H9 (cell line): ENCODE data around the gene TTC27. TPM values are rescaled to one million over a fixed set of nuclear protein-coding genes. Genes with fewer than 3 reads are reported as not detected.

Experiments
- DNase-seq: peaks from one replicate; pipeline ENCODE4 v3.0.0-alpha.2; 2017
- H2AFZ ChIP-seq: one replicate; pipeline ENCODE4 v1.6.1; 2013; ENCODE audit warnings: mild to moderate bottlenecking, low read length, control low read depth, moderate library complexity
- H2AK5ac ChIP-seq: 2 replicates; pipeline ENCODE4 v1.6.1; 2013; ENCODE audit warnings: low read length, control low read depth, mixed read lengths; ENCODE audit not compliant: insufficient read length
- H2BK120ac ChIP-seq: one replicate; pipeline ENCODE4 v1.6.1; 2013; ENCODE audit warnings: low read depth, mild to moderate bottlenecking, low read length, control low read depth, inconsistent platforms; ENCODE audit not compliant: poor library complexity, severe bottlenecking
- H2BK12ac ChIP-seq: 2 replicates; pipeline ENCODE4 v1.6.1; 2013; ENCODE audit warnings: low read length, control low read depth, mixed read lengths, low read depth; ENCODE audit not compliant: insufficient read length
- H2BK15ac ChIP-seq: 2 replicates; pipeline ENCODE4 v1.6.1; 2013; ENCODE audit warnings: low read depth, low read length, control low read depth
- H2BK20ac ChIP-seq: one replicate; pipeline ENCODE4 v1.6.1; 2013; ENCODE audit warnings: low read depth, mild to moderate bottlenecking, low read length, control low read depth, inconsistent platforms; ENCODE audit not compliant: poor library complexity, severe bottlenecking
- H2BK5ac ChIP-seq: 2 replicates; pipeline ENCODE4 v1.6.1; 2013; ENCODE audit warnings: low read length, control low read depth, mixed read lengths; ENCODE audit not compliant: insufficient read length
- H3K14ac ChIP-seq: 2 replicates; pipeline ENCODE4 v1.6.1; 2013; ENCODE audit warnings: low read length, control low read depth; ENCODE audit not compliant: insufficient read depth
- H3K18ac ChIP-seq: 2 replicates; pipeline ENCODE4 v1.6.1; 2013; ENCODE audit warnings: low read depth, mild to moderate bottlenecking, mixed read lengths, low read length, control low read depth; ENCODE audit not compliant: insufficient read length
- H3K23ac ChIP-seq: 2 replicates; pipeline ENCODE4 v1.6.1; 2013; ENCODE audit warnings: low read length, control low read depth, mixed read lengths, low read depth; ENCODE audit not compliant: insufficient read length
- H3K23me2 ChIP-seq: 2 replicates; pipeline ENCODE4 v1.6.1; 2013; ENCODE audit warnings: low read depth, mild to moderate bottlenecking, mixed read lengths, low read length, control low read depth; ENCODE audit not compliant: insufficient read length, poor library complexity, severe bottlenecking
- H3K27ac ChIP-seq: 2 replicates; pipeline ENCODE4 v1.5.1; 2013; ENCODE audit warnings: low read length, control low read depth, mixed read lengths, low read depth; ENCODE audit not compliant: insufficient read length
- H3K27me3 ChIP-seq: 2 replicates; pipeline ENCODE4 v1.6.1; 2013; ENCODE audit warnings: low read length, control low read depth, inconsistent platforms; ENCODE audit not compliant: insufficient read depth
- H3K4ac ChIP-seq: 2 replicates; pipeline ENCODE4 v1.6.1; 2013; ENCODE audit warnings: low read depth, mild to moderate bottlenecking, control low read depth, inconsistent platforms, low read length, moderate library complexity
- H3K4me1 ChIP-seq: 2 replicates; pipeline ENCODE4 v1.6.1; 2013; ENCODE audit warnings: low read length, control low read depth, inconsistent platforms; ENCODE audit not compliant: insufficient read depth
- H3K4me2 ChIP-seq: 2 replicates; pipeline ENCODE4 v1.6.1; 2013; ENCODE audit warnings: low read length, control low read depth, mixed read lengths; ENCODE audit not compliant: insufficient read length, insufficient read depth
- H3K56ac ChIP-seq: 2 replicates; pipeline ENCODE4 v1.6.1; 2013; ENCODE audit warnings: low read depth, mild to moderate bottlenecking, mixed read lengths, low read length, control low read depth; ENCODE audit not compliant: insufficient read length
- H3K79me1 ChIP-seq: 2 replicates; pipeline ENCODE4 v1.6.1; 2013; ENCODE audit warnings: low read depth, mild to moderate bottlenecking, moderate library complexity, low read length, control low read depth, inconsistent platforms; ENCODE audit not compliant: insufficient read depth, poor library complexity, severe bottlenecking
- H3K79me2 ChIP-seq: 2 replicates; pipeline ENCODE4 v1.6.1; 2013; ENCODE audit warnings: low read length, control low read depth, inconsistent platforms; ENCODE audit not compliant: insufficient read depth
- H3K9ac ChIP-seq: 2 replicates; pipeline ENCODE4 v1.6.1; 2013; ENCODE audit warnings: low read length, control low read depth, mixed read lengths; ENCODE audit not compliant: insufficient read length; ENCODE audit errors: extremely low read depth
- H3K9me3 ChIP-seq: one replicate; pipeline ENCODE4 v1.6.1; 2013; ENCODE audit warnings: low read depth, low read length, inconsistent platforms; ENCODE audit not compliant: control insufficient read depth
- H3T11ph ChIP-seq: one replicate; pipeline ENCODE4 v1.6.1; 2013; ENCODE audit warnings: mild to moderate bottlenecking, low read length, control low read depth, inconsistent platforms
- H4K20me1 ChIP-seq: one replicate; pipeline ENCODE4 v1.6.1; 2013; ENCODE audit not compliant: control insufficient read depth, insufficient read length, insufficient read depth
- H4K5ac ChIP-seq: 2 replicates; pipeline ENCODE4 v1.6.1; 2013; ENCODE audit warnings: low read depth, mild to moderate bottlenecking, mixed read lengths, low read length, control low read depth; ENCODE audit not compliant: insufficient read length
- H4K8ac ChIP-seq: replicated peaks from 2 replicates; pipeline ENCODE4 v1.6.1; 2013; ENCODE audit warnings: low read length, control low read depth, mixed read lengths, low read depth; ENCODE audit not compliant: insufficient read length
- H4K91ac ChIP-seq: 2 replicates; pipeline ENCODE4 v1.6.1; 2013; ENCODE audit warnings: low read depth, mild to moderate bottlenecking, moderate library complexity, mixed read lengths, low read length, control low read depth; ENCODE audit not compliant: insufficient read length
- H3K27ac Mint-ChIP-seq, 3 experiments: 2 replicates in 2 of 3; 3 replicates in 1 of 3; pipeline ENCODE4 v1.8.0; 2020 to 2021; ENCODE audit warnings: mixed read lengths in 3 of 3, mild to moderate bottlenecking in 1 of 3, moderate library complexity in 1 of 3
- H3K27me3 Mint-ChIP-seq: 2 replicates; pipeline ENCODE4 v1.8.0; 2021; ENCODE audit warnings: low read depth, mild to moderate bottlenecking, moderate library complexity, mixed read lengths
- H3K36me3 Mint-ChIP-seq, 3 experiments: 2 replicates in 2 of 3; 3 replicates in 1 of 3; pipeline ENCODE4 v1.8.0; 2020 to 2021; ENCODE audit warnings: low read depth in 3 of 3, mixed read lengths in 3 of 3; ENCODE audit not compliant: insufficient read depth in 1 of 3
- H3K4me1 Mint-ChIP-seq, 2 experiments: 2 replicates each; pipeline ENCODE4 v1.8.0; 2020; ENCODE audit warnings: mixed read lengths in 2 of 2
- H3K4me3 Mint-ChIP-seq, 2 experiments: 2 replicates in 1 of 2; 3 replicates in 1 of 2; pipeline ENCODE4 v1.8.0; 2020 to 2021; ENCODE audit warnings: mild to moderate bottlenecking in 2 of 2, mixed read lengths in 2 of 2, moderate library complexity in 1 of 2
- H3K9me3 Mint-ChIP-seq, 2 experiments: 2 replicates in 1 of 2; 3 replicates in 1 of 2; pipeline ENCODE4 v1.8.0; 2020; ENCODE audit warnings: mild to moderate bottlenecking in 2 of 2, mixed read lengths in 2 of 2, moderate library complexity in 1 of 2
- WGBS: extraction: QIAGEN DNeasy Blood & Tissue Kit; methylation state at CpG from one replicate; pipeline ENCODE4 v1.1.7; 2013; ENCODE audit warnings: missing lambda C conversion rate, low lambda C conversion rate, mixed read lengths; ENCODE audit not compliant: insufficient read length; ENCODE audit errors: extremely low coverage; 5-methylcytosine and 5-hydroxymethylcytosine counted together
- total RNA-seq: library from RNA; stranded (reverse); gene quantifications from 2 replicates; pipeline ENCODE4 v1.2.1, GENCODE V29; 2021
- TF ChIP-seq, protein P1 (sequence below): fragments of 200-600 bp; sonication (generic); conservative IDR thresholded peaks from 3 replicates; pipeline ENCODE4 v1.8.0; 2021; ENCODE audit warnings: antibody characterized with exemption, mild to moderate bottlenecking

TTC27 gene
- total RNA-seq, 1 experiment from 2014 or later, result 26.0 TPM

- Histone ChIP-seq H3K9me3 (no peaks in the 10 kb centered on the region), H3K4ac (no peak overlapping the region), H4K8ac (no peak overlapping the region), H3K23ac (no peak overlapping the region), H3K79me2 (no peaks in the 10 kb centered on the region), H4K20me1 (no peaks in the 10 kb centered on the region), H3T11ph (no peak overlapping the region), H4K5ac (no peak overlapping the region), H4K91ac (no peak overlapping the region), H2AK5ac (no peak overlapping the region), H2BK12ac (no peak overlapping the region), H3K23me2 (no peaks in the 10 kb centered on the region), H3K9ac (no peak overlapping the region), H2BK5ac (no peak overlapping the region), H2BK15ac (no peak overlapping the region), H3K79me1 (no peaks in the 10 kb centered on the region), H2BK120ac (no peak overlapping the region), H3K56ac (no peak overlapping the region), H3K14ac (no peak overlapping the region), H3K27me3 (no peaks in the 10 kb centered on the region), H3K27ac (no peak overlapping the region), H2AFZ (no peak overlapping the region), H3K4me2 (no peak overlapping the region), H3K4me1 (no peaks in the 10 kb centered on the region), H3K18ac (no peak overlapping the region), H2BK20ac (no peak overlapping the region)
- H3K9me3 Mint-ChIP-seq, result peaks cover 0 to 3% of the 10 kb centered on the region in 2 experiments; a peak in 1 of 5 replicates
- no peak overlapping the region for H3K4me3 Mint-ChIP-seq
- no peak overlapping the region for H3K27ac Mint-ChIP-seq
- DNase-seq, result no peak
- no peaks in the 10 kb centered on the region for H3K27me3 Mint-ChIP-seq
- peaks cover 5 to 15% (median 10%) of the 10 kb centered on the region in 3 experiments; a peak in 5 of 7 replicates for H3K36me3 Mint-ChIP-seq
- no CpG with 5 or more reads among the region's 2 CpGs for WGBS
- H3K4me1 Mint-ChIP-seq, result no peaks in the 10 kb centered on the region
- TF ChIP-seq, protein P1, sequence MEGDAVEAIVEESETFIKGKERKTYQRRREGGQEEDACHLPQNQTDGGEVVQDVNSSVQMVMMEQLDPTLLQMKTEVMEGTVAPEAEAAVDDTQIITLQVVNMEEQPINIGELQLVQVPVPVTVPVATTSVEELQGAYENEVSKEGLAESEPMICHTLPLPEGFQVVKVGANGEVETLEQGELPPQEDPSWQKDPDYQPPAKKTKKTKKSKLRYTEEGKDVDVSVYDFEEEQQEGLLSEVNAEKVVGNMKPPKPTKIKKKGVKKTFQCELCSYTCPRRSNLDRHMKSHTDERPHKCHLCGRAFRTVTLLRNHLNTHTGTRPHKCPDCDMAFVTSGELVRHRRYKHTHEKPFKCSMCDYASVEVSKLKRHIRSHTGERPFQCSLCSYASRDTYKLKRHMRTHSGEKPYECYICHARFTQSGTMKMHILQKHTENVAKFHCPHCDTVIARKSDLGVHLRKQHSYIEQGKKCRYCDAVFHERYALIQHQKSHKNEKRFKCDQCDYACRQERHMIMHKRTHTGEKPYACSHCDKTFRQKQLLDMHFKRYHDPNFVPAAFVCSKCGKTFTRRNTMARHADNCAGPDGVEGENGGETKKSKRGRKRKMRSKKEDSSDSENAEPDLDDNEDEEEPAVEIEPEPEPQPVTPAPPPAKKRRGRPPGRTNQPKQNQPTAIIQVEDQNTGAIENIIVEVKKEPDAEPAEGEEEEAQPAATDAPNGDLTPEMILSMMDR, result no peak
Measured at GRCh38 chr2:32671885-32672533, 44.2 kb downstream of the TTC27 start.
